NCI-H1105 (cell line): ENCODE measurements around the gene HEMK1.

Source experiments
- DNase-seq: peaks from one replicate; lab custom pipeline; 2025; lab: John Stamatoyannopoulos, UW

Gene HEMK1

GRCh38 chr3:50568947-50569749, at the start of gene HEMK1:
HEMK1 (plus strand) TSS chr3:50569522; CDS start chr3:50571105, 1,583 bp downstream.
- DNase-seq: peak; percentile 77

GRCh38 chr3:50520849-50521248, 48.5 kb upstream of the HEMK1 start:
- no peak for DNase-seq

GRCh38 chr3:50521572-50521971, 47.8 kb upstream of the HEMK1 start:
- no peak for DNase-seq

- no peak for DNase-seq
Observed at GRCh38 chr3:50523279-50523811, 46.0 kb upstream of the HEMK1 start.

DNA sequence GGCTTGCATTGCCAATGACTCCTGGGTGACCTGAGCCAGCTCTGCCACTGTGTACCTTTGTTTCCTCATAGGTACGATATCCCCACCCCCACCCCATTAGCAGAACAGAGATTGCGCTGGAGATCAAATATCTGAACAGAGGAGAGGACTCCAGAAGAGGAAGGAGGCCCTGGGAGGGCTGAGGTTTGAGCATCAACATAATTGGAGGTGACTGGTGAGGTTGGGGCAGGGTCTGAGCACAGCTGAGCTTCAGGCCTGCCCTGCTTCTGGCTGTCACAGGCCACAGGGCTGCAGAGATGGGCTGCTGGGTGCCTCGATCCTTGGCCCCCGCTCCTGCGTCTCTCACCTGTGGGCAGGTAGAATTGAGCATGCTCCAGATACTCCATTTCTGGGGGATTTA, 44.6 kb upstream of the HEMK1 start:
- no peak for DNase-seq

DNA sequence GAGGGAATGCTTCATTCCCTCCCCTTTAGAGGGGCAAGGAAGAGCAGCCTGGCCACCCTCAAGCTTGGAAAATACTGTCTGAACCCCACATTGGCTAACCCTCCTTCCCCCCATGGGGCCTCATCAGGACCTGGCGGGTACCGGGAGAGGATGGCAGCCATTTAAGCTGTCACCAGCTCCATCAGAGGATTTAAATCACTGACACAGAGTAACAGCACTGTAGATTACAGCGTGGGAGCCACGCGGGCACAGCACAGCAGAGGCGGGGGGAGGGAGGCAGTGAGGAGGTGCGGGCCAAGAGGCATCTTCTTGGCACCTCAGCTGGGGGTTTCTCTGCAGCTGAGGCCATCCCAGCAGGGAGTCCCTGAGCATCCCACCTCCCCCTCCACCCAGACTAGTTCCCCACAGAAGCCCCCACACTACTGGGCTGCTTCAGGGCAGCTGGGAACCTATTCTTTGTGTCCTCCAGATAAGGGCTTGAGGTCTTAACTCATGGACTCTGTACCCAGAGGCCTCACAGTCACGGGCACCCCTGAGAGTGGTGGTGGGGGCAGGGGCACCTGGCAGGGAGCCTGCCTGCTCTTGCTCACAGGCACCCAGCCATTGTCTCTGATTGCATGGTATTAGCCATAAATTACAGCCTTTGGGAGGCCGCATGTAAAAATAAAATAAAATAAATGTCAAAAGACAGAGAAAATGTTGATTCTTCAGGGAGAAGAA, 44.0 kb upstream of the HEMK1 start:
- DNase-seq: no peak

GRCh38 chr3:50525987-50526386, 43.3 kb upstream of the HEMK1 start:
- no peak for DNase-seq

GRCh38 chr3:50530001-50530970, 39.0 kb upstream of the HEMK1 start:
- DNase-seq: no peak

DNA sequence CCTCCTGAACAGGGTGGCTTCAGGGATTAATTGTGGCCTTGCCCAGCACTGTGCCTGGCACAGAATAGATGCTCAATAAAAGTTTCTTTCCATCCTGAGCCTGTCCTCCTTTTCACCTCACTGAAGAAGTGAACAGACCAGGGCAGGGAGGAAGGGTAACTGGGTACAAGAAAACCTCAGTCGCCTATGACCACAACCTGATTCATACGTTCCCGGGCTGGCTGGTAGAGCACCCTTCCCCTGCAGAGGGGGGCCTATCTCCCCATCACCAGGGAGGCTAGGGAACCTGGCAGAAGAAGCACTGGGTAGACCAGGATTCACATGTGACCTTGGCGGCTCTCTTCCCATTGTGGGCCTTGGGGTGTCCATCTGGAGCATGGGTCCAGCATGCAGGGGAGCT, 38.1 kb upstream of the HEMK1 start:
- no peak for DNase-seq

DNA sequence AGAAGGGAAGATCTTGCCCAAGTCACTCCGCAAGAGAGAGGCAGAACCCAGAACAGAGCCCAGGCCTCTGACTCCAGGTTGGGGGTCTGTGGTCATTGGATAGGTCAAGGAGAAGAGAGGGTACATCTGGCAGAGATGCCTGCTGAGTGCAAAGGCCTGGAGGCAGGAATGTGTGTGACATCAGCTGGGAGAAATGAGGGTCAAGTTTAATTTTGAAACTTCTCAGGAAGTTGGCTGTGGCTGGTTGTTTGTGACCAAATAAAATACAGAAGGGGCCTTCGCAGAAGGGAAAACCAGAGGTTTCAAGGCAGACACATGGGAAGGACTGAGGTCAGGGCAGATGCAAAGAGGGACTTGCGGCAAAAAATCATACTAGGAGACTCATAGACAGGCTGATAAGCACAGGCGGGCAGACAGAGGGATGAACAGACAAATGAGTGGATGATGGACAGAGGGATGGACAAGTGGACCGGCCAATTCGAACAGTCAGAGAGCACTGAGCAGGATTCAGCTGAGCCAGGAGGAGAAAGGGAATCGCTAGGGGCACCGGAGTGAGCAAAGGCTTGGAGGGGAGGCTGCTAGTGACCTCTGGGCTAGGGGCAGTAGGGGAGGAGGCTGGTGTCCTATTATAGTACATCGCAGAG, 37.1 kb upstream of the HEMK1 start:
- DNase-seq: no peak

DNA sequence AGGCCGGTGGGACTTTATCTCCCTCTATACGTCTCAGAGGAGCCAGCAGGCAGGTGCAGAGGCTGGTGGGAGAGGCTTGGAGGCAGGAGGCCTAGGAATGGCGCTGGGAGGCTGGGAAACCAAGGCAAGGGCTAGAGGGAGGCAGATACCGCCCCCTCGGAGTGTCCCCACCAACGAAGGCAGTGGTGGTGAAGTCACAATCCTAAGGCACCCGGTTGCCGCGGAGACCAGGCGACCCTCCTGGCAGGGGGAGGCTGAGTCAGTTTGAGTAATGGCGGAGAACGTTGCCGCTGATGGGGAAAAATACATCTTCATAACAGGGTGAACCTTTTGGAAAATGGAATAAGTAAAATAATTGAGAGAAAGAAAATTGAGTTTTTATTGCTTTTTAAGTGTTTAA, 36.0 kb upstream of the HEMK1 start:
- no peak for DNase-seq

DNA sequence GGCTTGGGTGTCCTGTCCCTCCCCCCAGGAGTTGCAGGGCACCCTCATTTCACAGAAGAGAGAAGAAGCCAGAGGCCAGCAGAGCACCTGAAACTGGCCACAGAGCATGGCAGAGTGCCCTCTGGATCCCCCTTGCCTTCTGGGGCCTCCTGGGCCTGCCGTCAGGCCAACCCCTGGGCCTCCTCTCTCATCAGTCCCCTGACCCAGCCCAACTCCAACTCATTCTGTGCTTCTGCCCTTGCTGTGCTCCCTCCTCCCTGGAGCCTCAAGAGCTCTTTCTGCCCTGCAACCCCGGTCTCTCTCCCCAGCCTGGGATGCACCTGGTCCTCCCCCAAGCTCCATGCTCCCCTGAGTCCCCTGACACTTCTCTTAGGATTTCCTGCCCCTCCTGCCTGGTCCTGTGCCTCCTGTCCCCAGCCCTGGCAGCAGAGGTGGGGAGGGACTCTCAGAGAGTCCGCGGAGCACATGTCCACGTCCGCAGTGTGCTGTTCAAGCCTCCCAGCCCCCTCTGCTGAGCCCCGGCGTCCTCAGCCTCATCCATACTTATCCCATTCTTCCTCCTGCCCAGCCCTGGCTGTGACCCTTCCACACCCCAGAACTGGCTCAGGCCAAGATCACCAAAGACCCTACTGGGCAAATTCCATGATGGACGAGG, 35.4 kb upstream of the HEMK1 start:
- DNase-seq: no peak

DNA sequence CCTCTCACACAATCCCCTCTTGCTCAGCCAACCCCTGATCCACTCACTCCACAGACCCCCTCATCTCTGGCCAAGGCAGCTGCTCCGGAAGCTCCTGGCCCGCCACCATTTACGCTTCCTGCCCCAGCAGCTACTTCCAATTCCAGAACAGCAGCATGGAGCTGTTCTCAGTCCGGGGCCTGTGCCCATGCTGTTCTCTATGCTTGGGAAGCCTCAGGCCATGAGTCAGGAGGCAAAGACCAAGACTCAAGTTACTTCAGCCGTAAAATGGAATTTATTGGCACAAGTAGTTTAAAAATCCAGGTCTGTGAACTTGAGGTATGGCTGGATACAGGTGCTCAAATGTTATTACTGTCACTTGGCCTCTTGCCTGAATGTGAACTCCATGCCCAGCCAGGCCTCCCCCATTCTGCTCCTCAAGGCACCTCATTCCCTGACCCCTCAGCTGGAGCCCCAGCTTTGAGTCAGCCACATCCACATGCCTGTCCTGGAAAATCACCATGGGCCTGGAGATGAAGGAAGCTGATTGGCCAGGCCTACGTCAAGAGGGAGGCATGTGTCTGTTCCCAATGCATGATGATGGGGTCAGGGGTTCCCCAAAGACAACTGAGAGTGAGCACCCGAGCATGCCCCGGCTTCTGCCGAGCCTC, 34.5 kb upstream of the HEMK1 start:
- no peak for DNase-seq

DNA sequence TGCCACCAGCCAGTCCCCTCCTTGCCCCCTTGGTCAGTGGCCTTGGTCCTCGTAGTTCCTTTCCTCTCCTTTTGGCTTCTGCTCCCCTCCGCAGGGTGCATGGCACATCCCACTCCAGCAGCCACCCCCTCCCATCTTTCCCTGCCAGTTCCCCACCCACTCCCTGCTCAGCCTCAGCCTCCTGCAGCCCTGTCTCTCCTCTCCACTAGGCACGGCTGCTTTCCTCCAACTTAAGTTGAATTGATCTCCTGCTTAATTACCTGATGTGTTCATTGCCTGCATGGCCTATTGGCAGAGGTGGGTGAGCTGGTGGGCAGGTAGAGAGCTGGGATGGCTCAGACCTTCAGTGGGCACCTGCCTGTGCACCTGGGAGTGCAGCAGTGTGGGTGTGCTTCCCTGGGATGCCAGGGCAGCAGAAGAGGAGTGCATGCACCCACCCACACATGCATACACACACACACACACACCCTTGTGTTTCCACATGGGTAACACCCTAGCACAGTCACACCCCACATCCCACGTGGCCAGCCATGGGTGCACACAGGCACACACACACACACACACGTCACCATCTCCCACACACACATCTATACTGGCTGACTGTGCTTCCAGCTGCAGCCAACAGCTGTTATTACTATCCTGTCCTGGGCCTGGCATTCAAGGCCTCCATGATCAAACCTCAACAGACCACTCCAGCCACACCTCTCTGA, 32.7 kb upstream of the HEMK1 start:
- no peak for DNase-seq

- DNase-seq: no peak
Observed at GRCh38 chr3:50537421-50538129, 31.7 kb upstream of the HEMK1 start.

- DNase-seq: no peak
Observed at GRCh38 chr3:50539356-50540286, 29.7 kb upstream of the HEMK1 start.

DNA sequence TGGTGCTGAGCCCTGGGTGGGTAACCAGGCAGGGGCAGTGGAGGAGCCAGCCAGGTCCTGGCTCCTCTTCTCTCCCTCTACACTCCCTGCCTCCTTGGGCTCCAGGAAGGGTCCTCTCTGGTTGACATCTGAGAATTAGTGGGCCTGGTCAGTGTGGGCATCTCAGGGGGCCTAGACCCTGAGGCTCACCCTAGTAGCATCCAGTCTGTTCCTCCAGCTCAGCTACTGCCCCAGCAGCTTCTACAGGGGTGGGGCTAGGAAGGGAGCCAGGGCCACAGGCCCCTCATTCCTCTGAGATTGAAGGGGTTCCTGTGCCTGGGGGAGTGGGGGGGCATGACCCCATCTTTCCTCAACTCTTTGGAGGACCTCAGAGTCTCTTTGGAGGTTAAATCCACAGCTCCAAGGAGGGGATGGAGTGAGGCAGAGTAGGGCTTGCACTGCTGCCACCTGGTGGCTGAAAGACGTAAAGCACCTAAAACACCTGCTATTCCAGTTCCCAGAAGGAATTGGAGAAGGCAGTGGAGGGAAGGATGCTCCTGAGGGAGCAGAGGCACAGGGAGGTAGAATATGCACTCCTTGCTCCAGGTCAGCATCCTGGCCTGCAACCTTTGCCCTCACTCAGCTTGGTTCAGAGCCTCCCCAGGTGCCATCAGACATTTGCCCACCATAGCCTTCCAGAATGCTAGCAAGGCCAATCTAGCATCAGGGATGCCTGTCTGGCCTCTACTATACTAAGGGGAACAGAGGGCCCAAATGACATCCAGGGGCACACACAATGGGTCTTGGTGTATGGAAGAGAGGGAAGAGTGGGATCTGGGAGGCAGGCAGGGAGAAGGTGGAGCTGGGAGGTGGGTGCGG, 26.9 kb upstream of the HEMK1 start:
- DNase-seq: no peak
